SU-DHL-6 (cell line): Measurements from ENCODE around the gene RECK.

ENCODE experiments used
- H2AFZ ChIP-seq: fragments of 200-600 bp; sonication (generic); 2 replicates; pipeline ENCODE4 v1.6.1; 2014; ENCODE audit warnings: low read depth, mild to moderate bottlenecking, moderate library complexity, mixed read lengths, antibody characterized with exemption, low read length; ENCODE audit not compliant: severe bottlenecking
- H3F3A ChIP-seq: fragments of 200-600 bp; shearing (Covaris generic); 2 replicates; pipeline ENCODE4 v1.6.0; 2016; ENCODE audit warnings: antibody characterized with exemption, mild to moderate bottlenecking; ENCODE audit not compliant: insufficient read depth
- H3K27ac ChIP-seq: fragments of 200-600 bp; sonication (generic); 2 replicates; pipeline ENCODE4 v1.5.1; 2016; ENCODE audit warnings: low read depth, mild to moderate bottlenecking, low read length, moderate library complexity, mixed read lengths
- H3K27me3 ChIP-seq: fragments of 200-600 bp; sonication (generic), shearing (Covaris generic); 2 replicates; pipeline ENCODE4 v1.6.0; 2014; ENCODE audit warnings: mild to moderate bottlenecking, low read length
- H3K36me3 ChIP-seq: fragments of 200-600 bp; sonication (generic); 2 replicates; pipeline ENCODE4 v1.6.1; 2014; ENCODE audit warnings: mild to moderate bottlenecking, low read length, mixed read lengths
- H3K4me2 ChIP-seq: fragments of 300-600, 200-600 bp; shearing (Covaris generic), sonication (generic); 2 replicates; pipeline ENCODE4 v1.6.0; 2014; ENCODE audit warnings: low read length, low read depth, mild to moderate bottlenecking; ENCODE audit not compliant: poor library complexity, severe bottlenecking
- H3K4me3 ChIP-seq: fragments of 200-600 bp; sonication (generic); 2 replicates; pipeline ENCODE4 v1.5.1; 2014; ENCODE audit warnings: antibody characterized with exemption, low read length, mild to moderate bottlenecking, mixed read lengths; ENCODE audit not compliant: insufficient read depth, poor library complexity, severe bottlenecking
- H3K79me2 ChIP-seq: fragments of 200-600 bp; sonication (generic); 2 replicates; pipeline ENCODE4 v1.6.1; 2014; ENCODE audit warnings: mild to moderate bottlenecking, low read length, moderate library complexity; ENCODE audit not compliant: insufficient read depth
- H3K9ac ChIP-seq: fragments of 200-600 bp; sonication (generic); 2 replicates; pipeline ENCODE4 v1.7.0; 2014; ENCODE audit warnings: mild to moderate bottlenecking, low read length
- H3K9me2 ChIP-seq: fragments of 200-600 bp; sonication (generic); replicated peaks from 2 replicates; pipeline ENCODE4 v1.6.1; 2014; ENCODE audit warnings: low read length; ENCODE audit not compliant: insufficient read depth
- H3K9me3 ChIP-seq: fragments of 200-600 bp; sonication (generic); 2 replicates; pipeline ENCODE4 v1.6.1; 2014; ENCODE audit warnings: low read length, mixed read lengths; ENCODE audit not compliant: insufficient read depth
- H4K20me1 ChIP-seq: fragments of 200-600 bp; sonication (generic); 2 replicates; pipeline ENCODE4 v1.6.1; 2014; ENCODE audit warnings: low read depth, mild to moderate bottlenecking, antibody characterized with exemption, low read length, moderate library complexity, mixed read lengths
- CTCF ChIP-seq: fragments of 200-600 bp; sonication (generic); IDR thresholded peaks from one replicate; pipeline ENCODE4 v1.5.1; 2017; ENCODE audit warnings: antibody characterized with exemption, mild to moderate bottlenecking, low read length, moderate library complexity; ENCODE audit not compliant: insufficient read depth, poor library complexity, severe bottlenecking
- EZH2phosphoT487 ChIP-seq: fragments of 200-600 bp; sonication (generic), shearing (Covaris generic); conservative IDR thresholded peaks from 2 replicates; pipeline ENCODE4 v1.6.1; 2018; ENCODE audit warnings: mild to moderate bottlenecking, antibody characterized with exemption, low read length, moderate library complexity, mixed read lengths

Gene RECK

DNA sequence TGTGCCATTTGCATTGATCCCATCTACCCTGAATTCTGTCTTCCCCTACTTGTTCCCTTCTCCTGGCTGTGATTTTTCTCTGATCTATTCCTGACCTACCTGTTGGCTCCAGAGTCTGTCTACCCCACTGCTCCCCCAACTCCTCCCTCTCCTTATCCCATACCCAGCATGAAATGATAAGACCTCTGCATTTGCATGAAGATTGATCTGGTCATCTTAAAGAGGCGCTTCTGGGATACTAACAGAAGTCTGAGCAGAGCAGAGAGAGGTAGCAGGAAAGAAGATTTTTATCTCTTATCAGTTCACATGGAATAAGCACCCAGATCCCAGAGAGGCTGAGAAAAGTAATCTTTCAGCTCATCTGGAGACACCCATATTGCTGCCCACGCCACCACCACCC, 81.5 kb downstream of the RECK start:
- H3K36me3 ChIP-seq = no peaks in the 10 kb centered on the region

DNA sequence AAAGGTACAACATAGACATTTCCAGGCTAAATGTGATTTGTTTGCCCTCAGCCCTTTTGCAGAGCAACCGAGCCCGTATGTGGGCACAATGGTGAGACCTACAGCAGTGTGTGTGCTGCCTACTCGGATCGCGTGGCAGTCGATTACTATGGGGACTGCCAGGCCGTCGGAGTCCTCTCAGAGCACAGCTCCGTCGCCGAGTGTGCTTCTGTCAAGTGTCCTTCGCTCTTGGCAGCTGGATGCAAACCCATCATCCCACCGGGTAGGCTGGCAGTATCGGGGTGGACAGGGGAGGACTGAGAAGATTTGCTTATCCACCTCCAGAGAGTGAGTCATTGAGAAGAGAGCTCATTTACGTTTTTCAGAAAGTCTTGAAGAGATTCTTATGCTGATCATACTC, 82.0 kb downstream of the RECK start:
- Histone ChIP-seq H3K9ac (no peak overlapping the region), H3K36me3 (no peaks in the 10 kb centered on the region), H3K9me2 (no peaks in the 10 kb centered on the region), H2AFZ (no peak overlapping the region), H3F3A (no peaks in the 10 kb centered on the region), H3K4me3 (no peak overlapping the region), H3K27ac (no peak overlapping the region), H3K79me2 (no peaks in the 10 kb centered on the region), H4K20me1 (no peaks in the 10 kb centered on the region), H3K9me3 (no peaks in the 10 kb centered on the region), H3K4me2 (no peak overlapping the region), H3K27me3 (no peaks in the 10 kb centered on the region)
- TF ChIP-seq EZH2phosphoT487 (no peak), CTCF (no peak)

More for the DNA sequence above, 81.5 kb downstream of the RECK start:
- Histone ChIP-seq H3F3A (no peaks in the 10 kb centered on the region), H3K27me3 (no peaks in the 10 kb centered on the region), H3K9ac (no peak overlapping the region), H3K4me3 (no peak overlapping the region), H4K20me1 (no peaks in the 10 kb centered on the region), H3K27ac (no peak overlapping the region), H2AFZ (no peak overlapping the region), H3K4me2 (no peak overlapping the region), H3K9me2 (no peaks in the 10 kb centered on the region), H3K79me2 (no peaks in the 10 kb centered on the region), H3K9me3 (no peaks in the 10 kb centered on the region)
- TF ChIP-seq CTCF = no peak

- no peaks in the 10 kb centered on the region for H3K9me3 ChIP-seq
- no peak overlapping the region for H3K27ac ChIP-seq
- H3K79me2 ChIP-seq = no peaks in the 10 kb centered on the region
- TF ChIP-seq CTCF (no peak), EZH2phosphoT487 (no peak)
- no peak overlapping the region for H2AFZ ChIP-seq
- no peak overlapping the region for H3K4me3 ChIP-seq
- H3K9me2 ChIP-seq = no peaks in the 10 kb centered on the region
- H3K9ac ChIP-seq = no peak overlapping the region
- no peaks in the 10 kb centered on the region for H3F3A ChIP-seq
- H3K4me2 ChIP-seq = no peak overlapping the region
- no peaks in the 10 kb centered on the region for H3K27me3 ChIP-seq
- H3K36me3 ChIP-seq = no peaks in the 10 kb centered on the region
- H4K20me1 ChIP-seq = no peaks in the 10 kb centered on the region
These were observed 82.8 kb downstream of the RECK start for GRCh38 chr9:36119476-36119875.

- Histone ChIP-seq H3K79me2 (no peaks in the 10 kb centered on the region), H3K36me3 (no peaks in the 10 kb centered on the region), H3F3A (no peaks in the 10 kb centered on the region), H3K9me3 (no peaks in the 10 kb centered on the region), H3K27ac (no peak overlapping the region), H3K4me2 (no peak overlapping the region), H3K9ac (no peak overlapping the region), H3K27me3 (no peaks in the 10 kb centered on the region), H4K20me1 (no peaks in the 10 kb centered on the region), H2AFZ (no peak overlapping the region), H3K9me2 (no peaks in the 10 kb centered on the region), H3K4me3 (no peak overlapping the region)
- no peak for TF ChIP-seq CTCF
- TF ChIP-seq EZH2phosphoT487 = no peak
These were observed 84.0 kb downstream of the RECK start for GRCh38 chr9:36120705-36121104.
